NCI-H1417 treated with DMSO at 0.1 percent for 48 hours (cell line): ENCODE measurements around the gene PTER.

ENCODE experiments used
- DNase-seq: peaks from one replicate; lab custom pipeline; 2025; lab: John Stamatoyannopoulos, UW

PTER gene

GRCh38 chr10:16470747-16471146 is 33.9 kb downstream of the PTER start:
- no peak for DNase-seq

- DNase-seq: no peak
Measured at GRCh38 chr10:16472828-16473227, 36.0 kb downstream of the PTER start.

GRCh38 chr10:16477757-16478156 is 40.9 kb downstream of the PTER start:
- DNase-seq: no peak

GRCh38 chr10:16478801-16479200 is 42.0 kb downstream of the PTER start:
- no peak for DNase-seq

- no peak for DNase-seq
Measured at GRCh38 chr10:16481052-16481728, 44.4 kb downstream of the PTER start.

GRCh38 chr10:16483241-16483917 is 46.6 kb downstream of the PTER start:
- no peak for DNase-seq

GRCh38 chr10:16490511-16490910 is 53.7 kb downstream of the PTER start:
- DNase-seq: no peak

- no peak for DNase-seq
Measured at GRCh38 chr10:16491933-16492332, 55.1 kb downstream of the PTER start.

- DNase-seq: no peak
Measured at GRCh38 chr10:16493884-16494536, 57.2 kb downstream of the PTER start.

- DNase-seq: no peak
Measured at GRCh38 chr10:16497911-16498310, 61.1 kb downstream of the PTER start.

GRCh38 chr10:16505161-16505560 is 68.4 kb downstream of the PTER start:
- DNase-seq: no peak

GRCh38 chr10:16509996-16510395 is 73.2 kb downstream of the PTER start:
- DNase-seq: no peak

- no peak for DNase-seq
Measured at GRCh38 chr10:16510843-16511242, 74.0 kb downstream of the PTER start.

GRCh38 chr10:16518822-16519221 is 82.0 kb downstream of the PTER start:
- no peak for DNase-seq

GRCh38 chr10:16519250-16519907 is 82.6 kb downstream of the PTER start:
- no peak for DNase-seq

- DNase-seq: no peak
Measured at GRCh38 chr10:16519908-16520861, 83.4 kb downstream of the PTER start.

- no peak for DNase-seq
Measured at GRCh38 chr10:16520900-16521299, 84.1 kb downstream of the PTER start.

- no peak for DNase-seq
Measured at GRCh38 chr10:16521311-16522016, 84.7 kb downstream of the PTER start, which contains the start of gene C1QL3. Gene C1QL3 (minus strand): TSS chr10:16521879. CDS start chr10:16521065, 814 bp downstream.

- no peak for DNase-seq
Measured at GRCh38 chr10:16527452-16527851, 90.6 kb downstream of the PTER start.

- DNase-seq: no peak
Measured at GRCh38 chr10:16529853-16530252, 93.0 kb downstream of the PTER start.

GRCh38 chr10:16536155-16536554 is 99.3 kb downstream of the PTER start:
- no peak for DNase-seq
